NCI-H1048 (cell line): Measurements from ENCODE around the gene IRF6.

ENCODE experiments used
- DNase-seq: peaks from one replicate; lab custom pipeline; 2025; lab: John Stamatoyannopoulos, UW

Gene IRF6

DNA sequence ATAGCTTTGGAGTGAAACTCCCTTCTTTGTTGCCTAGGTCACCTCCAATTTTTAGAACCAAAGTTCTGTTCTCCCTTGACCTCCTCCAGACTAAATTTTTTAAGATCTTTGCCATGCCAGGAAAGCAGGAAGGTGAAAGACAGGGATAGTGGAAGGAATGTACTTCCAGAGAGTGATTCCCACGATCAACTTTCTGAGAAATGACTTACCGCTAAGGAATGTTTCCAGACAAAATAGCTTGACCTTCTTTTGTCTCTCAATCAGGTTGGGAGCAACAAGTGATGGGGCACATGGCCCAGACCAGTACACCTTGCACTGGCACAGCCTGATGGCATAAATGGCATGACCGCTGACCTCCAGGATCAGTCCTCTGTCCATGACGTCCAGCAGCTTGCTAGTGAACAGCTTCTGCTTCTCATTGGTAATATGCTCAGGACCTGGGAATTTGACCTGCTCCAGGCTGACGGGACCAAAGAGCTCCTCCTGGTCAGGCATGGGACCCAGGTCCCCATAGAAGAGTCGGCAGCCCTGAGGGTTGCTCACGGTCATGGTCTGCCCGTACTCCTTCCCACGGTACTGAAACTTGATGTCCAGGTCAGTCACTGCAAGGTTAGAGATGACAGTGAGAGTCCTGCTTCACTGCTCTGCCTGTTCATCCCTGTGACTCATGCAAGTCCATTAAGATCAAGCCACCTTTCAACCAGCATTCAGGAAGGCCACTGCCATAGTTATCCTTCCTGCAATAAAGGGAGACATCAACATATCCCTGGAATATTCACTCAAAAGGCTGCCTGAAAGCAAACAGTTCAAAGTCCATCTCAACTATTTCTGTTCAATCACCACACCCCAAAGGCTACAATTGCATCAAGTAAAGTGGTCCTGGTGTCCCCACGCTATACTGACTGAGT, 15.4 kb downstream of the IRF6 start:
- no peak for DNase-seq

DNA sequence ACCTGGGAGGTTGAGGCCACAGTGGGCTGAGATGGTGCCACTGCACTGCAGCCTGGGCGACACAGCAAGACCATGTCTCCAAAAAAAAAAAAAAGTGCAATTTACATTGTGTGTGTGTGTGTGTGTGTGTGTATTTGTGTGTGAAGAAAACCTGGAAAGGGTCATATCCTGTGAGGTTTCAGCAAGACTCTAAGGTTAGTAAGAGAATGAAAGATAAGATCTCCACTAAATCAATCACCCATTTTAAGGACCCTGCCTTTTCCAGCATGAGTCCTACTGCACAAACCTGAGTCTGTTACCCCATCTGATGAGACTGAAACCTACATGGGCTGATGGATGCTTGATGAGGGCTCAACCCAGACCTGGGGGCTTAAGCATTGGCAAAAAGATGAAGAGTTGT, 16.7 kb downstream of the IRF6 start:
- DNase-seq: no peak

DNA sequence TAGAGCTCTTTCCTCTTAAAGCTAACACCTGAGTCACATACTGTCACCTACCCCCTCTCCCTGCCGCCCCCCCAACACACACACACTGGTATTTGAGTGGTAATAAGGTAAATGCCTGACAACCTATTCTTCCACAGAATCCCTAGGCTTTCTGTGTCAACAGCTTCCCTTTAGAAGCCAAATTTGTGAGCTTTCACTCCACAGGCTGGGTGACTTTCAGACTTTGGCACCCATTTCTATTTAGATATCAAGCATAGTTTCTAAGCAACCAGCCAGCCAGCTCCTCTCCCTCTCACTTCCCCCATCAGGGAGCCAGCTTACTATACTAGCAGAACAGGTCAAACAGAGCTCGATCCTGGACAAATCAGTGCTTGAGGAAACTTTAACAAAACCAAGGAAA, 18.4 kb downstream of the IRF6 start:
- no peak for DNase-seq

DNA sequence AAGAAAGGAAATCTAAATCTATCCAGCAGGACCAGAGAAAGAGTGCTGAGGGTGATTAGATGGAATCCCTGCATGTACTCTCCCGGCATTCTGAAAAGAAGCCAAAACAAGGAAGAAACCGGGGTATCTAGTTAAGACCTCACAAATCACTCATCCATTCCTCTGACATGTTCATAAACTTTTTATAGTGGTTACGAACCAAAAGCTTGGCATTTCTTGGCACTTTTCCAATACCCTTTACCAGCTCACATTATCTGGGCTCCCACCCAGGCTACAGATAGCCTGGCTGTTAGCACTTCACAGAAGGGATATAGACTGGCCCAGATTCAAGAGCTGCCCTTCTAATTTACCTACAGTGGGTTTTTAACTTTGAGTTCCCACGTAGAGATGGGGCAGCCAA, 19.8 kb downstream of the IRF6 start:
- no peak for DNase-seq

DNA sequence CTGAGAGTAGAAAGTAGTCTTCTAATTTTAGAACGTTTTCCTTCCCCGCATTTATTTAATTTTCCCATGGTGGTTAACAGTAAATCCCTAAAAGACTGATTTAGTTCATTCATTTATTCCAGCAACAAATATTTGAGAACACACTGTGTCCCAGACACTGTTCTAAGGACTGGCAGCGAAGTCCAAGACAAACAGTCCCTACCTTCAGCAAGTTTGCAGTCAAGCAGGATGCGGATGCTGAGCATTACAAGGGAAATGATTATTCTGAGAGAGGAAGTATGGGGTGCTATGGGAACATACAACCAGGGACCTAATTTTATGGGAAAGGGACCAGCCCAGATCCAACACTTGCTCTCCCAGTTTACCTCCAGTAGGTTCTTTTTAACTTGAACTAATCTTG, 20.4 kb downstream of the IRF6 start:
- DNase-seq: no peak

DNA sequence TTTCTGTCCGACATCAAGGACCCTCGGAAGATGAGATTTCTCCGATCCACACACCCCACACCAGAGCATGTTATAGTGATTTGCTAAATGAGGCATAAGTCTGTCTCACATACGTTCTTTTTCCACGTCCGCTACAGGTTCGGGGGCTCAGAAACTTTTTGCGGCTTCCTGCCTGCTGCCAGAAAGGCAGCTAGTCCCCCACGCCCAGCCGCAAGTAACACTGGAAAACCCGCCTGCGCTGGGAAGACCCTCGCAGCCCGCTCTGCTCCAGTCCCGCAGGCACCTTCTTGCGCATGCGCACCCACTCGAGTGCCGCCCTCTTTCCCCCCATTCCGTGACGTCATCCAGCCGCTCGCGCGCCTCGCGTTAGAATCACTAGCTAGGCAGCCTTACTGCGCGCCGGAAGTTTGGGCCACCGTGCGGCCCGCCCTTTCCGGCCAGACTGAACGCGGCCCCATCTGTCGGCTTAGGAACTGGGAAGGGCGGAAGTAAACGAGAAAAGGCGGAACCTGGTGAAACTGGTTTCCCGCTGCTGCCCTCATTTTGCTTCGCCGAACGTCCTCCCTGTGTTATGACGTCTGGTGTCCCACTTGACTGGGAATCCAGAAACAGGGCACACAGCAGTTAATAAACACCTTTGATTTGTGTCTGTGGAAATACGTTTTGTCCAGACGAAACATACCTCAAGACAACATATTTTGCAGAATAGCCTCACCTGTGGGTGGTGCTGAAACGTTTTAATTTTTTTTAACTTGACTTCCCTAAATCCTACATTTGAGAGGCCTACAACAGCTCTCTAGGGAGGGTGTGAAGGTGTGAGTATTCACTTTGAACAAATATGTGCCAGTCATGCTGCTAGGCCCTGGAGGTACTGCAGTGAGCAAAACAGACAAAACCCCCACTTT, 21.4 kb downstream of the IRF6 start, which contains the start of gene C1orf74:
C1orf74 (minus strand) TSS at position 295 of the 905 bp plus-strand sequence. CDS start 925 bp downstream, outside the sequence.
- peak; percentile 99 for DNase-seq

DNA sequence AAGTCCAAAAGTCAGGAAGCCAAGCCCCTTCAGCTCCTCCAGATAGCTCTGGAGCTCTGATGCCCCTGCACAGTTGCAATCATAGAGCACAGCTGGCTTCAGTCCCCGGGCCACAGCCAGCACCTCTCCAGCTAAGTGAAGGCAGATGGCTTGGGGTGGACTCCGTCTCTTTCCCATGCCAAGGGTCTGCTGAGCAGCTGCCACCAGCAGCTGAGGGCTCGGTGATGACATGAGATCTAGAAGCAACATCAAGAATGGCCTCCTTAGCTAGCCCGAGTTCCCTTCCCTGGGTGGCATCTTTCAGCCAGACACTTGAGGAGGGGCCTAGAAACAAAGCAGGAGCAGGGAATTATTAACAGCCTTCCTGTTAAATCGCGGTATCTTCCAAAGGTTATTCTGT, 22.6 kb downstream of the IRF6 start:
- no peak for DNase-seq

DNA sequence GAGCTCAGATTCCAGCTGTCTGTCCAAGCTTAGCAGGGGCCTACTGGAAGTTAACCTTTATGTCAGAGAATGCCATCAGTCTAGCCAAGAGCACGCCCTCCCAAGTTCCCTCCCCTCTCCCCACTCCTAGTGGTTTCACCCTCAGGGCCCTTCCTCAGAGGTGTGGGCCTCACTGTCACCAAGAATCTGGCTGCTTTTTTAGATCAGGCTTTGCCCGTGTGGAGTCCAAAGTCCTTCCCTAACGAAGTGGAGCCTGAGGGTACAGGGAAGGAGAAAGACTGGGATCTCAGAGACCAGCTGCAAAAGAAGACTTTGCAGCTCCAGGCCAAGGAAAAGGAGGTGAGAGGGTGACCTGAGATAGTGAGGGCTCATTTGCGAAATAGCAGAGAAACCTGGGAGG, 25.7 kb downstream of the IRF6 start:
- DNase-seq: no peak

DNA sequence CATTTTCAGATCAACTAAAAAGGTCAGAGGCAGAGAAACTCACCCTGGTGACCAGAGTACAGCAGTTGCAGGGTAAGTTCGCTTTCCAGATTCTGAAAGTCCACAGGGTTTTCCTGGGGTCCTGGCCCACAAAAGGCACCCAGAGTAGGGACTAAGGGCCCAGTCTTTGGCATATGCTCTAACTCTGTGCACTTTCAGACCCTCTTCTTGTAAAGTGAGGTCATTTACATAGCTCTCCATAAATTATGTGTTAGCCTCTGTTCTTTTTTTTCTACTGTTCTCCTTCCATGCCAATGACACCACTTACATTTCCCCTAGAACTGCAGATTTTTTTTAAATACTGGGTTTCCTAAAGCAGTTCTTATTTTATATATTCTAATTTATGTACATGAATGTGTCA, 27.8 kb downstream of the IRF6 start:
- DNase-seq: no peak

DNA sequence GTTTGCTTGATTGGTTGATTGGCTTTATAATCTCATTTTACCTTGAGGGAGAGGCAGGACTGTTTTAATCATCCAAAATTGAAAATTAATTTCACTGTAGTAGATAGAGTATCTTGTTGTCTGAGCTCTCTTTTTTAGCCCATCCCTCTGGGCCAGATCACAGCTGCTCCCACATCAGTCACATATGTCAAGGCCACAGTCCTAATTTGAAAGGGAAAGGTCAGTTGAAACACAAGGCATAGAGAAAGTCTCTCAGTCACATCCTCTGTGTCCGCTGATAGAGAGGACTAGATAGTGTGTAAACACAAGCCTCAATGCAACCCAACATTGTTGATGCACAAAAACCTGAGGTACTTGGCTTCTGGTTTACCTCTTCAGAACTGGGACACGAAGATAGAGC, 28.4 kb downstream of the IRF6 start:
- DNase-seq: no peak

DNA sequence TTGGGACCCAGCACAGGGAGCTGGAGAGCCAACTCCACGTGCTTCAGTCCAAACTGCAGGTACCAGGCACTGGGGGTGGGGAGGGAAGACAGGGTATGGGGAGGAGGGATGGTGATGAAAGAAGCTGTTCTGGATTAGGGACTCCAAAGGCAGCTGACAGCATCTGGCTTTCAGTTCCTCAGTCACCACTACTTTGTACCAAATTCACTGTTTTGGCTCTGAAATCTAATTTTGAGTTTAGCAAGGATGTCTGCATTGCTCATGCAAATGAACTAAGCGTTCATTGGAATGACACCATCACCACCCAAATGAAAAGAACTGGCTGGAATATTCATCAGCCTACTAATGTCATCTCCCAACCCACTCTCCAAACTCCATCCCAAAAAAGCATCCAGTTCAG, 30.3 kb downstream of the IRF6 start:
- DNase-seq: no peak

DNA sequence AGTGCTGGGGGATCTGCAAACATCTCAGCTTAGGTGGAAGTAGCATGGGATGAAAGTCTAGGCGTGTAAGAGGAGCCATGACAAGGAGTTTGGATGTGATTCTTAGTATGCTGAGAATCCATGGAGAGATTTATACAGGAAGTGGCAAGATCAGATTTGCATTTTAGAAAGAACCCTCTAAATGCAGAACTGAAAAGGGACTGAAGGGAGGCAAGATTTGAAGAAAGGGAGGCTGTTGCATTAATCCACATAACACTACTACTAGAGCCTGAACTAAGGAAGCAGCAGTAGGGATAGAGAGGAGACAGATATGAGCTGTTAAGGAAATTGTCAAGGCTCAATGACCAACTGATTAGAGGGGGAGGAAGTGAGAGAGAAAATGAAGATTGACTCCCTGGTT, 31.4 kb downstream of the IRF6 start:
- DNase-seq: no peak

DNA sequence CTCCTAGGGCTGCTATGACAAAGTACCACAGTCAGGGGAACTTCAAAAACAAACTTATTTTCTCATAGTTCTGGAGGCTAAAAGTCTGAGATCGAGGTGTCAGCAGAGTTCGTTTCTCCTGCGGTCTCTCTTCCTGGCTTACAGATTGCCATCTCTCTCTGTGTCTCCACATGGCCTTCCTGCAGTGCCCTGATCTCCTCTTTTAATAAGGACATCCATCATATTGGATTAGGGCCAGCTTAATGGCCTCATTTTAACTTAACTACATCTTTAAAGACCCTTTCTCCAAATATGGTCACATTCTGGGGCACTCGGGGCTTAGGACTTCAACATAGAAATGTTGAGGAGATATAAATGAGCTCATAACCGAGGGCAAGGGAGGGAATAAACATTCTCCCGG, 33.8 kb downstream of the IRF6 start:
- no peak for DNase-seq

DNA sequence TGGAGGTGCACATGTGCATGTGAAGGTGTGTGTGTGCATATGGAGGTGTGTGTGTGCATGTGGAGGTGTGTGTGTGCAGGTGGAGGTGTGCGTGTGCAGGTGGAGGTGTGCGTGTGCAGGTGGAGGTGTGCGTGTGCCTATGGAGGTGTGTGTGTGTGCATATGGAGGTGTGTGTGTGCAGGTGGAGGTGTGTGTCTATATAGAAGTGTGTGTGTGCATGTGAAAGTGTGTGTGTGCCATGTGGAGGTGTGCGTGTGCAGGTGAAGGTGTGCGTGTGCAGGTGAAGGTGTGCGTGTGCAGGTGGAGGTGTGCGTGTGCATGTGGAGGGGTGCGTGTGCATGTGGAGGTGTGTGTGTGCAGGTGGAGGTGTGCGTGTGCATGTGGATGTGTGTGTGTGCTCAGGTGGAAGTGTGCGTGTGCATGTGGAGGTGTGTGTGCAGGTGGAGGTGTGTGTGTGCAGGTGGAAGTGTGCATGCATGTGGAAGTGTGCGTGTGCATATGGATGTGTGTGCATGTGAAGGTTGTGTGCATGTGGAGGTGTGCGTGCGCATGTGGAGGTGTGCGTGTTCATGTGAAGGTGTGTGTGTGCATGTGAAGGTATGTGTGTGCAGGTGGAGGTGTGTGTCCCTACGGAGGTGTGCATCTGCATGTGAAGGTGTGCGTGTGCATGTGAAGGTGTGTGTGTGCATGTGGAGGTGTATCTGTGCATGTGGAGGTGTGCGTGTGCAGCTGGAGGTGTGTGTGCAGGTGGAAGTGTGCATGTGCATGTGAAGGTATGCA, 35.1 kb downstream of the IRF6 start:
- no peak for DNase-seq

DNA sequence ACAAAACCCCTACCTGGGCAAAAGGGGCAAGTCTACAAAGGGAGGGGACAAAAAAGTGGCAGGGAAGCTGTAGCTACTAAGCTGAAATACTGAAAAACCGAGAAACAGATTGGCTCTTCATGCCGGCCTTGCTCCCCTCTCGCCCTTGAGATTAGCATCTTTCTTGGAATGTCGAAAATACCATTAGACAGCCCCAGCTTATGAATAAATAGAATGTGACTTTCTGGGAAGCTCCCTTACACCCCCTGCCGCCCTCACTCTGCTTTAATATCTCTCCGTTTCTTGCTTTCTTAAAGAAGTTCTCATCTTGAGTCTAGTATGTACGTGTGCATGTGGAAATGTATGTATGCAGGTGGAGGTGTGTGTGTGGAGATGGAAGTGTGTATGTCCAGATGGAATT, 36.0 kb downstream of the IRF6 start:
- DNase-seq: no peak

DNA sequence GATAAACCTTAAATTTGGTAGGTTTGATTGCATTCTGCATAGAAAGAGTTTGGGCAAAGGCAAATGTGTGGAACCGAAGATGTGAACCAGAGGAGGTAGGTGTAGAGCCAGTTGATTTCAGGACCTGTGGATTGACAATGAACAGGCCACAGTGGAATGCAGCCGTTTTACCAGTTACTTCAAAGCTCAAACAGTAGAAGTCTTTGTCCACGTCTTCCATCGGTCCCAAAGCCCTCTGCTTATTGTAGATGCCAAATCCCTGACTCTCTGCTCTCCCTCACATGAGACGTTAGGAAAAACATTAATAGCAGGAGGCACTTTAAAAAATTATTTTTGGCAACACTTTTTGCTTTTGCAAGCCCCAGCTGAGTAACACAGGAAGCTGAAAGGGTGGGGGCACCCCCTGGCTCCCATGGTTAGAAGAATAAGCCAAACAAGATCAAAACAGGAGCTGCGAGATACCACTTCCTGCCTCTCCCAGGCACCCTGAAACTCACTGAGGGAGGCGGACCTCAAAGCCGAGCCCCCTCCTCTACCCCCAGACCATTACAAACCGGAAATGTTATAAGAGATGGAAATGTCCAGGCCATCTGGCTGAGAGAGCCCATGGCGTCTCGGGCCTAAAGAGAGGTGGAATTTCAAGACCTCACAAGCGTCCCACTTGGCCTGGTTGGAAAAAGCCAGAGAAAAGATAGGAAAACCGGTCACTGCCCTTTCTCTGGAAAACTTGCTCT, 36.6 kb downstream of the IRF6 start:
- no peak for DNase-seq

DNA sequence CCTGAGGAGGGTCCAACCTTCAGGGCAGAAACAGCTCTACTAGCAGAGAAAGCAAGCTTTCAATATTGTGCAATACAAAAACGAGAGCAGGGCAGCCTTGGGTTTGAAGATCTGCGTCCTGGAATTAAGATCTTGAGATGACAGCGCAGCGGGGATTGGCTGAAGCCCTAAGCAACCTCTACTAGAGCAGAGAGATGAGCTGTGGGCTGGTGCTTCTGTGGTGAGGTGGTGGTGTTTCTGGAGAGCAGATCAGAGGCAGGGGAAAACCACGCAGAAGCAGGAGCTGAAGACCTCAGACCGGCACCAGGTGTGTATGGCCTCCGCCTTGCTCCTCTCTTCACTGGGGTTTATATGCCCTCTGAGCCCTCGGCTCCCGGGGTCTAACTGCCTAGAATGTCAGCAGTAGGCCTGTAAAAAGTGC, 37.6 kb downstream of the IRF6 start:
- no peak for DNase-seq

DNA sequence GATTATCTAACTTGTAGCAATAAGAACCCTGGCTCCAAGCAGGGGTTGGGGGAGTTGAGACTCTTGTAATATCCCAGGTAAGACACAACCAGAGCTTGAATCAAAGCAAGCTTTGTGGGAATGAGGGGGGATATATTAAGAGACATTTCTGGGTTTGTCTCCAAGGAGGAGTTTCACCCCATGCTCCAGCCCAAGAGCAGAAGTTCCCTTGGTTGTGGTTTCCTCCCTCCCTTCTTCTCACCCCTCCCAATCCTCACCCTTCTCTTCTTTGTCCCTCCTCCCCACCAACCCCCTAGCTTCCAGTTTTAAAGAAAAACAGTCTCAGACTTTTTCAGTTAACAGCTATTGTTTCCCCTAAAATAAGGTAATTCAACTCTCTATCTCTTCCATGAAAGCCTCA, 38.2 kb downstream of the IRF6 start:
- no peak for DNase-seq

DNA sequence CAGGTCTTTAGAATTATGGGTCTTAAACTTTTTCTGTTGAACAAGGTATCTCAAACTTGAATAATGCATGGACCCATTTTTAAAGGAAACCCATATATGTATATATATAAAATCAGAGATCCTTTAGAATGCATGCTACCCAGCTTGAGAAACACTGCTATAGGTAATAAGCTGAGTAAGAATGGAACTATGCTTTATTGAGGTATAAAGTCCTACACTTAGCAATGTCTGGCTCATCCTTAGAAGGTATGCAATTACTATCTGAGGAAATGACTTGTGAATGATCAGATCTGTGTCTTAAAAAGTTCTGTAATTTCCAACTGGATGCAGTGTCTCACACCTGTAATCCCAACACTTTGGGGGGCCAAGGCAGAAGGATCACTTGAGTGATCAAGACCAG, 38.8 kb downstream of the IRF6 start:
- DNase-seq: no peak

DNA sequence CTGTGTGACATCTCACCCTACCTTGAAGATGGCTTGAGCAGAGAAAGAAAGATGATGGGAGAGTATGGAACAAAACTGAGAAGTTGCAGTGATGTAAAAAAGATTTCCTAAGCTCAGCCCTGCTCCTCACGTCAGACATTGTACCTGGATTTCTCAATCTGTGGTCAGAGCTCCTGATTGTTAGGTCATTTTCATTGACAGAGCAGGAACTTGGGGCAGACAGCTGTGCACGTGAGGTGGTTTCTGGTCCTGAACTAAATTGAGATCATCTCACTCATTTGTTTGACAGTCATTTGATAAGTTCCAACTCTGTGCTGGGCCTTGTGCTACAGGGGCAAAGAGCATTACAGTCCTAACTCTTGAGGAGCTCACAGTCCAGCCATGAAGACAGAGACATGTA, 39.9 kb downstream of the IRF6 start:
- no peak for DNase-seq

DNA sequence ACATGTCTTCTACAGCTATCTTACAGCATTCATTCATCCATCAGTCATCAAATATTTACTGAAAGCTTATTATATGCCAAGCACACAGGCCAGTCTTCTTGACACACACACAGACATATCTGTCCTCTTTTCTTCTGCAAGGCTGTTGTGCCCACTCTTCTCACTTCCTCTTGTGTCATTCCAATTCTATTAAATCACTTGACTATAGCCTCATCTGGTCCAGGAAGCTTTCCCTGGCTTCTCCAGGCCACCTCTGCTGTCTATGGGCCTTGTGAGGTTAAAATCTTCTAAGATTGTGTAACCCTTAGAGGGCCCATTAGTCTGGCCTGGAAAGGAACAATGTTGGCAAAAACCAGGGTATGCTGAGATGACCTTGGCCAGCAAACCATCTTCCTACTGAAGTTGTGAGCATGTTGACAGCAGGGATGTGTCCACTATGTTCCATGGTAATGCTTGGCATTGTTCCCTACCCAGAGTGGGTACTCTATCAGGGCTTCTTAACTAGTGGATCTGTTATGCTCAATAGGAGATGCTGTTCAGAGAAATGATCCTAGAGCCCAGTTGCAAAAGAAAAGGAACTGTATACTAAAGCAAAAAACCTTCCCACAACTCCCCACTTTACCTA, 44.8 kb downstream of the IRF6 start:
- no peak for DNase-seq
